PC-9 (cell line): ENCODE results near the gene DCAF7. TPM values are rescaled to one million over a fixed set of nuclear protein-coding genes. Genes with fewer than 3 reads are reported as not detected.

Source experiments
- BruUV-seq: library from RNA; stranded (reverse); fragments of 400-500 nt; replicated peaks from 2 replicates; lab custom pipeline; 2021; lab: Mats Ljungman, UMichigan
- CTCF ChIA-PET: fragments of 300-600 bp; sonication (Branson Sonifier 250); formaldehyde crosslinking; loops from one replicate; lab custom pipeline; 2022; ENCODE audit warnings: antibody characterized with exemption; lab: Charles Lee
- POLR2A ChIA-PET: fragments of 300-600 bp; sonication (Branson Sonifier 250); formaldehyde crosslinking; loops from one replicate; lab custom pipeline; 2022; ENCODE audit warnings: antibody characterized with exemption; ENCODE audit not compliant: unreplicated experiment; lab: Charles Lee
- DNase-seq, 2 experiments: peaks; one replicate each; pipeline versions ENCODE4 v3.0.0 to v3.0.0-alpha.2; 2015 to 2022; ENCODE audit warnings: mixed read lengths in 1 of 2
- H2AFZ ChIP-seq: fragments of 200-600 bp; sonication (generic); 2 replicates; pipeline ENCODE4 v1.8.1; 2017; ENCODE audit warnings: antibody characterized with exemption
- H3F3A ChIP-seq: fragments of 200-600 bp; sonication (generic); 2 replicates; pipeline ENCODE4 v1.8.1; 2017; ENCODE audit warnings: antibody characterized with exemption, mild to moderate bottlenecking, low read depth; ENCODE audit not compliant: insufficient read depth
- H3K27ac ChIP-seq: fragments of 200-600 bp; sonication (generic); 2 replicates; pipeline ENCODE4 v1.6.1; 2016; ENCODE audit warnings: mixed run types
- H3K27me3 ChIP-seq: fragments of 200-600 bp; sonication (generic); 2 replicates; pipeline ENCODE4 v1.6.1; 2016; ENCODE audit warnings: low read depth, mixed run types; ENCODE audit not compliant: insufficient read depth
- H3K36me3 ChIP-seq: fragments of 200-600 bp; sonication (generic); 2 replicates; pipeline ENCODE4 v1.6.1; 2016; ENCODE audit warnings: low read depth, mixed run types
- H3K4me1 ChIP-seq: fragments of 200-600 bp; sonication (generic); replicated peaks from 2 replicates; pipeline ENCODE4 v1.6.1; 2016; ENCODE audit warnings: mixed run types; ENCODE audit not compliant: insufficient read depth
- H3K4me2 ChIP-seq: fragments of 200-600 bp; sonication (generic); 2 replicates; pipeline ENCODE4 v1.6.1; 2017; ENCODE audit warnings: mixed run types
- H3K4me3 ChIP-seq: fragments of 200-600 bp; sonication (generic); 2 replicates; pipeline ENCODE4 v1.6.1; 2016; ENCODE audit warnings: mixed run types
- H3K79me2 ChIP-seq: fragments of 200-600 bp; sonication (generic); 2 replicates; pipeline ENCODE4 v1.6.1; 2017; ENCODE audit warnings: low read depth, mixed run types
- H3K9me2 ChIP-seq: fragments of 200-600 bp; sonication (generic); 2 replicates; pipeline ENCODE4 v1.8.1; 2017; ENCODE audit warnings: mild to moderate bottlenecking; ENCODE audit not compliant: insufficient read depth
- H3K9me3 ChIP-seq: fragments of 200-600 bp; sonication (generic); 2 replicates; pipeline ENCODE4 v1.8.1; 2016; ENCODE audit warnings: low read depth; ENCODE audit not compliant: insufficient read depth
- H4K20me1 ChIP-seq: fragments of 200-600 bp; sonication (generic); 2 replicates; pipeline ENCODE4 v1.8.1; 2017; ENCODE audit not compliant: insufficient read depth
- CTCF ChIP-seq: fragments of 200-600 bp; sonication (generic); conservative IDR thresholded peaks from 2 replicates; pipeline ENCODE4 v1.6.1; 2017; ENCODE audit warnings: mixed run types, antibody characterized with exemption, mild to moderate bottlenecking, moderate library complexity
- EZH2 ChIP-seq: fragments of 200-600 bp; sonication (generic); IDR thresholded peaks from 2 replicates; pipeline ENCODE4 v1.8.0; 2017; ENCODE audit warnings: antibody characterized with exemption, low read depth
- intact Hi-C: fragments of 100-400 bp; cut with micrococcal nuclease; formaldehyde crosslinking; loops from one replicate; pipeline ENCODE4 v1.10.0; 2022; ENCODE audit not compliant: unreplicated experiment
- total RNA-seq: library from RNA; stranded (reverse); gene quantifications from 2 replicates; pipeline ENCODE4 v1.2.3, GENCODE V29; 2021

The DCAF7 gene
- total RNA-seq, 1 experiment from 2014 or later, result 78.9 TPM

GRCh38 chr17:63515426-63515825, 34.9 kb upstream of the DCAF7 start:
- ChIA-PET CTCF (no interaction called here), POLR2A (no interaction called here)
- Histone ChIP-seq H2AFZ (no peak overlapping the region), H3K4me3 (no peak overlapping the region), H3K79me2 (no peaks in the 10 kb centered on the region), H3K9me2 (no peaks in the 10 kb centered on the region), H3K36me3 (no peaks in the 10 kb centered on the region), H4K20me1 (no peaks in the 10 kb centered on the region; the same call in 1 of the 2 replicates), H3K4me1 (no peaks in the 10 kb centered on the region; the same call in 1 of the 2 replicates), H3K9me3 (no peaks in the 10 kb centered on the region), H3K27ac (no peak overlapping the region), H3K4me2 (no peak overlapping the region), H3F3A (no peaks in the 10 kb centered on the region), H3K27me3 (peaks cover 51% of the 10 kb centered on the region)
- no TSS peak for BruUV-seq
- no peak for DNase-seq
- intact Hi-C loops, result no loop called here
- TF ChIP-seq EZH2 (no peak), CTCF (no peak)

- ChIA-PET CTCF (no interaction called here), POLR2A (interaction anchor here (0.6 kb wide), 1 partner anchor 34 kb away, joined by 5 read pairs; no protein-coding TSS in a partner anchor)
- BruUV-seq, result no TSS peak
- H3K9me2 ChIP-seq, result no peaks in the 10 kb centered on the region
- no peak overlapping the region for H2AFZ ChIP-seq
- H3K27me3 ChIP-seq, result peaks cover 47% of the 10 kb centered on the region
- H3K9me3 ChIP-seq, result no peaks in the 10 kb centered on the region
- no peaks in the 10 kb centered on the region; the same call in 1 of the 2 replicates for H4K20me1 ChIP-seq
- intact Hi-C loops, result no loop called here
- no peak overlapping the region for H3K4me3 ChIP-seq
- no peaks in the 10 kb centered on the region for H3F3A ChIP-seq
- no peak overlapping the region; the same call in 1 of the 2 replicates for H3K4me2 ChIP-seq
- H3K36me3 ChIP-seq, result no peaks in the 10 kb centered on the region
- peak; percentile 27 to 78 for DNase-seq
- TF ChIP-seq CTCF (no peak), EZH2 (no peak)
- H3K4me1 ChIP-seq, result no peaks in the 10 kb centered on the region; the same call in 1 of the 2 replicates
- H3K79me2 ChIP-seq, result no peaks in the 10 kb centered on the region
- no peak overlapping the region for H3K27ac ChIP-seq
These were observed 33.1 kb upstream of the DCAF7 start for GRCh38 chr17:63516910-63517824.

- no TSS peak for BruUV-seq
- POLR2A ChIA-PET, result no interaction called here
- no peak overlapping the region for H2AFZ ChIP-seq
These were observed 32.3 kb upstream of the DCAF7 start for GRCh38 chr17:63517825-63518534.

More at GRCh38 chr17:63517825-63518534, 32.3 kb upstream of the DCAF7 start:
- H3K36me3 ChIP-seq, result no peaks in the 10 kb centered on the region
- H3K4me1 ChIP-seq, result no peaks in the 10 kb centered on the region; the same call in 1 of the 2 replicates
- no peaks in the 10 kb centered on the region for H3K9me2 ChIP-seq
- no peak overlapping the region for H3K27ac ChIP-seq
- H3K4me3 ChIP-seq, result no peak overlapping the region
- no peak overlapping the region for H3K4me2 ChIP-seq
- H3K9me3 ChIP-seq, result no peaks in the 10 kb centered on the region
- no peaks in the 10 kb centered on the region for H3K79me2 ChIP-seq
- no peaks in the 10 kb centered on the region; the same call in 1 of the 2 replicates for H4K20me1 ChIP-seq
- no peaks in the 10 kb centered on the region for H3F3A ChIP-seq
- peaks cover 47% of the 10 kb centered on the region for H3K27me3 ChIP-seq
- DNase-seq, result no peak
- intact Hi-C loops, result no loop called here
- CTCF ChIA-PET, result no interaction called here
- no peak for TF ChIP-seq CTCF
- no peak for TF ChIP-seq EZH2
